ENCODE data around the gene TSPAN4. TPM values are rescaled to one million over a fixed set of nuclear protein-coding genes. Genes with fewer than 3 reads are reported as not detected.
A peak's percentile ranks its signal among the peaks of the same experiment; 100 is the strongest.

The TSPAN4 gene
- total and polyA plus RNA-seq, 2 of the 13 experiments (the other 11 are each of a cell fraction or from before 2014, with no cell fraction given), result 31.7 to 68.3 TPM

DNA sequence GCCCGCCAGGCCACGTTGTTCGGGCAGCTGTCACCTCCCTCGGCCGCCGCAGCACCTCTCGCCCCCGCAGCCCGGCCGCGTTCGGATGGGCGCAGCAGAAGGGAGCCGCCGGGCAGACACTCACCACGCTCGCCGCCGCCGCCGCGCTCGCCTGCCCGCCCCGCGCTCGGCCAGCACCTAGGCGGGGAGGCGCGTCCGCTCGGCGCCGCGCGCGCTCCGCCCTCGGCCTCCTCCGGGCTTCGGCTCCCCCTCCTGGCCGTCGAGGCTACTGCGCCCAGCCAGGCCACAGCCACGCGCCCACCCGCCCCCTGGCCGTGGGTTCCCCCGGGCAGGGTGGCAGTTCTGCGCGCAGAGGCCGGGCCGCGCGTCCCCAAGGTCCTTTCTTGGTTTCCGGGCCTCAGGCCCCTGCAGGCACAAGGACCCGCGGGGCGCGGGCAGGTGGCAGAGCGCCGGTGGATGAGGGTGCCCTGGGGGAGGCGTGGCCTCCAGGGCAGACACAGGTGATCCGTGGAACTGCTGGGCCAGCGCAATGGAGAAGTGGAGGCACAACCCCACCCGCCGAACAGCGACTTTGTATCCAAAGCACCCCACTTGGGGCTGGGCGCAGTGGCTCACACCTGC is 44.4 kb upstream of the TSPAN4 start, which contains the start of gene SLC25A22 (continued):
- no peak for TF ChIP-seq MED1 (CRISPR knock-in tag; IDR thresholded peaks at IDR 0.05)
- no peak for TF ChIP-seq ZFP36L1 (CRISPR knock-in tag; IDR thresholded peaks at IDR 0.05)
- no peak for TF ChIP-seq ATF6 (CRISPR knock-in tag; conservative IDR thresholded peaks at IDR 0.05)
- no peak for TF ChIP-seq ZNF850 (CRISPR knock-in tag; conservative IDR thresholded peaks at IDR 0.05)
- 0 out of 2 replicates have a peak, but pooled peaks have one; percentile 13 for TF ChIP-seq ZNF614 (CRISPR knock-in tag; IDR thresholded peaks at IDR 0.05; ENCODE audit: borderline replicate concordance)
- no peak for TF ChIP-seq ZNF773 (CRISPR knock-in tag; IDR thresholded peaks at IDR 0.05; ENCODE audit: borderline replicate concordance)
- no peak for TF ChIP-seq PHF20 (CRISPR knock-in tag; IDR thresholded peaks at IDR 0.05)
- TF ChIP-seq TP53 (CRISPR knock-in tag; conservative IDR thresholded peaks at IDR 0.05), result no peak
- TF ChIP-seq, protein P1, sequence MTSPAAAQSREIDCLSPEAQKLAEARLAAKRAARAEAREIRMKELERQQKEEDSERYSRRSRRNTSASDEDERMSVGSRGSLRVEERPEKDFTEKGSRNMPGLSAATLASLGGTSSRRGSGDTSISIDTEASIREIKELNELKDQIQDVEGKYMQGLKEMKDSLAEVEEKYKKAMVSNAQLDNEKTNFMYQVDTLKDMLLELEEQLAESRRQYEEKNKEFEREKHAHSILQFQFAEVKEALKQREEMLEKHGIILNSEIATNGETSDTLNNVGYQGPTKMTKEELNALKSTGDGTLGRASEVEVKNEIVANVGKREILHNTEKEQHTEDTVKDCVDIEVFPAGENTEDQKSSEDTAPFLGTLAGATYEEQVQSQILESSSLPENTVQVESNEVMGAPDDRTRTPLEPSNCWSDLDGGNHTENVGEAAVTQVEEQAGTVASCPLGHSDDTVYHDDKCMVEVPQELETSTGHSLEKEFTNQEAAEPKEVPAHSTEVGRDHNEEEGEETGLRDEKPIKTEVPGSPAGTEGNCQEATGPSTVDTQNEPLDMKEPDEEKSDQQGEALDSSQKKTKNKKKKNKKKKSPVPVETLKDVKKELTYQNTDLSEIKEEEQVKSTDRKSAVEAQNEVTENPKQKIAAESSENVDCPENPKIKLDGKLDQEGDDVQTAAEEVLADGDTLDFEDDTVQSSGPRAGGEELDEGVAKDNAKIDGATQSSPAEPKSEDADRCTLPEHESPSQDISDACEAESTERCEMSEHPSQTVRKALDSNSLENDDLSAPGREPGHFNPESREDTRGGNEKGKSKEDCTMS (CRISPR knock-in tag; conservative IDR thresholded peaks at IDR 0.05), result no peak
- TF ChIP-seq, protein P2, sequence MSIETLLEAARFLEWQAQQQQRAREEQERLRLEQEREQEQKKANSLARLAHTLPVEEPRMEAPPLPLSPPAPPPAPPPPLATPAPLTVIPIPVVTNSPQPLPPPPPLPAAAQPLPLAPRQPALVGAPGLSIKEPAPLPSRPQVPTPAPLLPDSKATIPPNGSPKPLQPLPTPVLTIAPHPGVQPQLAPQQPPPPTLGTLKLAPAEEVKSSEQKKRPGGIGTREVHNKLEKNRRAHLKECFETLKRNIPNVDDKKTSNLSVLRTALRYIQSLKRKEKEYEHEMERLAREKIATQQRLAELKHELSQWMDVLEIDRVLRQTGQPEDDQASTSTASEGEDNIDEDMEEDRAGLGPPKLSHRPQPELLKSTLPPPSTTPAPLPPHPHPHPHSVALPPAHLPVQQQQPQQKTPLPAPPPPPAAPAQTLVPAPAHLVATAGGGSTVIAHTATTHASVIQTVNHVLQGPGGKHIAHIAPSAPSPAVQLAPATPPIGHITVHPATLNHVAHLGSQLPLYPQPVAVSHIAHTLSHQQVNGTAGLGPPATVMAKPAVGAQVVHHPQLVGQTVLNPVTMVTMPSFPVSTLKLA (IDR thresholded peaks at IDR 0.05), result no peak
- no peak for TF ChIP-seq ZMAT3 (CRISPR knock-in tag; conservative IDR thresholded peaks at IDR 0.05)
- no peak for TF ChIP-seq LBX2 (CRISPR knock-in tag; IDR thresholded peaks at IDR 0.05; ENCODE audit: borderline replicate concordance)
- peak; percentile 62 for TF ChIP-seq STAG1 (CRISPR knock-in tag; IDR thresholded peaks at IDR 0.05)
- no peak for TF ChIP-seq HNRNPL (IDR thresholded peaks at IDR 0.05; ENCODE audit: low read depth, low read length)
- TF ChIP-seq NAIF1 (CRISPR knock-in tag; IDR thresholded peaks at IDR 0.05; ENCODE audit: borderline replicate concordance), result no peak
- no peak for TF ChIP-seq JARID2 (CRISPR knock-in tag; IDR thresholded peaks at IDR 0.05; ENCODE audit: insufficient replicate concordance)
- TF ChIP-seq ZNF232 (CRISPR knock-in tag; IDR thresholded peaks at IDR 0.05; ENCODE audit: borderline replicate concordance), result no peak
- TF ChIP-seq ARNT2 (CRISPR knock-in tag; IDR thresholded peaks at IDR 0.05; ENCODE audit: low read depth), result peak; percentile 84; the same call in 1 of the 2 replicates
- peak; percentile 67; the same call in 1 of the 2 replicates for TF ChIP-seq ATF7-NPFF (CRISPR knock-in tag; IDR thresholded peaks at IDR 0.05; ENCODE audit: low read depth)
- no peak for TF ChIP-seq REST (IDR thresholded peaks at IDR 0.05; ENCODE audit: borderline replicate concordance in 1 of 2, low read depth in 1 of 2, low read length in 2 of 2)
